SJCRH30 (cell line): ENCODE measurements around the gene GIMAP7. TPM values are rescaled to one million over a fixed set of nuclear protein-coding genes. Genes with fewer than 3 reads are reported as not detected.

Experiments used
- total RNA-seq: library from RNA; depleted of rRNA; stranded (reverse); fragments of >200 nt; shearing (Covaris generic); gene quantifications from 2 replicates; pipeline ENCODE4 v1.2.3, GENCODE V29; 2014; rRNA removed

The GIMAP7 gene
- total RNA-seq, 1 experiment from 2014 or later = not detected

Other genes with a start within 250 kb of the GIMAP7 start
- not detected in 2 replicates for gene LRRC61, start 191.5 kb upstream of the GIMAP7 start, total RNA-seq
- 1.7 and 4.6 TPM in 2 replicates for gene ACTR3C, start 191.3 kb upstream of the GIMAP7 start, total RNA-seq
- gene RARRES2, start 173.2 kb upstream of the GIMAP7 start, total RNA-seq = 68.1 and 89.7 TPM in 2 replicates
- gene REPIN1, start 146.1 kb upstream of the GIMAP7 start, total RNA-seq = 174 and 183 TPM in 2 replicates
- gene ZNF775, start 135.5 kb upstream of the GIMAP7 start, total RNA-seq = 8.1 and 9.5 TPM in 2 replicates
- not detected in 2 replicates for gene GIMAP8, start 64.2 kb upstream of the GIMAP7 start, total RNA-seq
- not detected in 2 replicates for gene GIMAP4, start 52.5 kb downstream of the GIMAP7 start, total RNA-seq
- gene GIMAP6, start 117.5 kb downstream of the GIMAP7 start, total RNA-seq = not detected in 2 replicates
- gene GIMAP2, start 170.8 kb downstream of the GIMAP7 start, total RNA-seq = not detected in 2 replicates
- not detected in 2 replicates for gene GIMAP1, start 201.7 kb downstream of the GIMAP7 start, total RNA-seq
- gene GIMAP5, start 222.5 kb downstream of the GIMAP7 start, total RNA-seq = not detected in 2 replicates